Right renal cortex interstitium (tissue), 3 donors: Measurements from ENCODE around the gene AFF2. TPM values are rescaled to one million over a fixed set of nuclear protein-coding genes. Genes with fewer than 3 reads are reported as not detected.
"Not testable (repeated sequence)": the region's sequence is repeated elsewhere in the genome, so short reads cannot be mapped to it uniquely, and the experiment has no call there.

Source experiments
- DNase-seq, 3 donors: peaks; one replicate each; pipeline ENCODE4 v3.0.0-alpha.2; 2013; ENCODE audit warnings: low read depth in 3 of 3, low spot score in 2 of 3
- polyA plus RNA-seq, 3 donors: library from polyadenylated mRNA; unstranded; fragments of 120-200 nt; gene quantifications; one replicate each; pipeline ENCODE4 v1.2.1, GENCODE V29; 2013; ENCODE audit not compliant: insufficient read length in 3 of 3

Gene AFF2
- polyA plus RNA-seq, 3 donors: 4.8 to 5.6 (median 5.6) TPM

GRCh38 chrX:148906628-148907027 lies 406.2 kb downstream of the AFF2 start:
- DNase-seq: not testable (repeated sequence)

GRCh38 chrX:148909758-148910157 lies 409.3 kb downstream of the AFF2 start:
- no peak for DNase-seq

GRCh38 chrX:148913971-148914370 lies 413.6 kb downstream of the AFF2 start:
- DNase-seq: no peak

- no peak for DNase-seq
Measured at GRCh38 chrX:148914783-148915182, 414.4 kb downstream of the AFF2 start.

GRCh38 chrX:148915474-148915873 lies 415.1 kb downstream of the AFF2 start:
- no peak for DNase-seq

- no peak for DNase-seq
Measured at GRCh38 chrX:148917441-148917840, 417.0 kb downstream of the AFF2 start.

GRCh38 chrX:148923631-148924030 lies 423.2 kb downstream of the AFF2 start:
- no peak for DNase-seq

GRCh38 chrX:148926371-148926770 lies 426.0 kb downstream of the AFF2 start:
- DNase-seq: no peak

GRCh38 chrX:148928811-148929210 lies 428.4 kb downstream of the AFF2 start:
- DNase-seq: no peak

- no peak for DNase-seq
Measured at GRCh38 chrX:148929686-148930085, 429.3 kb downstream of the AFF2 start.

- no peak for DNase-seq
Measured at GRCh38 chrX:148930206-148930729, 429.9 kb downstream of the AFF2 start.

GRCh38 chrX:148933881-148934280 lies 433.5 kb downstream of the AFF2 start:
- no peak for DNase-seq

- DNase-seq: no peak
Measured at GRCh38 chrX:148938348-148938747, 437.9 kb downstream of the AFF2 start.

GRCh38 chrX:148940411-148940996 lies 440.1 kb downstream of the AFF2 start:
- no peak for DNase-seq

GRCh38 chrX:148942754-148943153 lies 442.3 kb downstream of the AFF2 start:
- no peak for DNase-seq

GRCh38 chrX:148947399-148947975 lies 447.1 kb downstream of the AFF2 start:
- DNase-seq: no peak

GRCh38 chrX:148956352-148956751 lies 455.9 kb downstream of the AFF2 start:
- DNase-seq: no peak

- no peak for DNase-seq
Measured at GRCh38 chrX:148958901-148959300, 458.5 kb downstream of the AFF2 start.

- no peak for DNase-seq
Measured at GRCh38 chrX:148960060-148960459, 459.6 kb downstream of the AFF2 start.

- DNase-seq: no peak
Measured at GRCh38 chrX:148961985-148962384, 461.6 kb downstream of the AFF2 start.

GRCh38 chrX:148976571-148977400 lies 476.4 kb downstream of the AFF2 start:
- no peak for DNase-seq

- DNase-seq: no peak
Measured at GRCh38 chrX:148979786-148980185, 479.4 kb downstream of the AFF2 start.
